Measurements from ENCODE around the gene MTRF1L. TPM values are rescaled to one million over a fixed set of nuclear protein-coding genes. Genes with fewer than 3 reads are reported as not detected.

Gene MTRF1L
- total and polyA plus RNA-seq, 2 of the 13 experiments (the other 11 are each of a cell fraction or from before 2014, with no cell fraction given) = 17.6 to 28.7 TPM

- no peak overlapping the region for H3K27ac ChIP-seq (ENCODE audit: extremely low read length, insufficient read depth, low read length)
- intact Hi-C loops (cut with micrococcal nuclease; ENCODE audit: unreplicated experiment) (loop anchor here (1.0 to 5.0 kb wide), 6 partner anchors 21 to 272 kb away; partner anchors contain the start of gene VIP), in situ Hi-C loops (cut with HindIII; ENCODE audit: extremely low pct_ligation_motif_present, low pct_unique_long_range_greater_than_20kb) (loop anchor here (10.0 to 25.0 kb wide), 2 partner anchors 160 to 488 kb away; no protein-coding TSS in a partner anchor)
- H3K36me3 ChIP-seq (replicated peaks in 1 of 2; ENCODE audit: control insufficient read depth in 1 of 2, insufficient read depth in 2 of 2, low read length in 2 of 2) = no peaks in the 10 kb centered on the region
- H3K4me3 ChIP-seq (replicated peaks in 1 of 3; ENCODE audit: insufficient read depth in 1 of 3, low read depth in 2 of 3, low read length in 3 of 3) = no peak overlapping the region
- POLR2A ChIA-PET = no interaction called here
- CTCF ChIA-PET (ENCODE audit: low intra/inter-chr PET ratio, low total read pairs) = interaction anchor here (1.4 to 2.2 kb wide), 2 partner anchors 70 to 161 kb away, joined by 8 to 13 read pairs; no protein-coding TSS in a partner anchor
- WGBS (ENCODE audit: low lambda C conversion rate) = 4% methylated on average over 1 of the region's 1 CpG
- BruUV-seq (replicated peaks) = no TSS peak
- H3K79me2 ChIP-seq (ENCODE audit: insufficient read depth, low read length) = no peaks in the 10 kb centered on the region
- ATAC-seq = no peak
- peaks cover 0 to 7% of the 10 kb centered on the region in 2 experiments; a peak in 1 of 5 replicates for H3K27me3 ChIP-seq (ENCODE audit: control insufficient read depth in 1 of 2, insufficient read depth in 2 of 2, low read length in 2 of 2)
- no peak for DNase-seq (ENCODE audit: low spot score)
- TF ChIP-seq ZNF678 (CRISPR knock-in tag; IDR thresholded peaks at IDR 0.05) (no peak), RFX1 (IDR thresholded peaks at IDR 0.05) (no peak), RBM39 (IDR thresholded peaks at IDR 0.05; ENCODE audit: low read depth, low read length, poor library complexity, severe bottlenecking) (no peak), TFE3 (CRISPR knock-in tag; IDR thresholded peaks at IDR 0.05) (no peak)
- H3K4me2 ChIP-seq (ENCODE audit: low read depth, low read length) = no peak overlapping the region
- no peak overlapping the region for H3K9ac ChIP-seq (ENCODE audit: insufficient read depth, low read depth, low read length)
- no peaks in the 10 kb centered on the region for H4K20me1 ChIP-seq (ENCODE audit: insufficient read depth, low read length)
- H3K9me3 ChIP-seq (ENCODE audit: low read length) = no peaks in the 10 kb centered on the region
- no peak for FAIRE-seq
- H2AFZ ChIP-seq (ENCODE audit: low read length) = no peak overlapping the region
- peaks cover 12% of the 10 kb centered on the region for H3K4me1 ChIP-seq (ENCODE audit: insufficient read depth, low read length)
Observed at GRCh38 chr6:153024709-153025017, 22.2 kb upstream of the MTRF1L start.

DNA sequence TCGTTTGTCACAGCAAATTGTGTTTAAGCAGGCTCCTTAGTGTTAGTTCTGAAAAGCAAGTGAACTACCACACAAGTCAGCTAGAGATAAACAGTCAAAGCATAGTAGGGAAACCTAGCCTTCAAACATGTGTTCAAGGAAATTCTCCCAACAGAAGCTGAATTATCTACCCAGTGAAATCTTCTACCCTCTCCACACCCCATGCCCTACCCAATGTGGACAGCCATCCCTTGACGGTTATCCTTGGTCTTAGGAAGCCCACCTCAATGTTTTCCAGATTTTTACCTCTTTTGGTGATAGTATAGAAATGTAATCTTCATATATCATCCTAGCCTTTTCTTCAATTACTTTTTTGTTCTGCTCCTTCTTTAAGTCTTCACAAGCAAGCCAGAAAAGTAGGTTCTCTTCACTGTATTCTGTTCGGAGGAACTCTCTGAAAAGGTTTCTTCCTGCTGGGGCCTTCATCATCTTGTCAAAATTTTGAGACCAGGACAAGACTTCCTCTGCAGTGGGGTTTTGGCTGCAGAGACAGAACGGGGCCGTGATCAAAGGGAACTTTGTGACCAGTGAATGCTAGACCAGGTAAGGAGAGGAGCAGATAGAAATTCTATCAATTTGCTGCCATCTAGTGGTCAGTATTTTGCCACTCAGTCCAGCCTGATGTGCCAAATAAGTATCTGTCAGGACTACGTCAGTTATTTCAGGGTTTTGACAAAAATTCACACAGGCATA, 21.6 kb upstream of the MTRF1L start:
- no peak overlapping the region for H3K4me3 ChIP-seq (replicated peaks in 1 of 3; ENCODE audit: insufficient read depth in 1 of 3, low read depth in 2 of 3, low read length in 3 of 3)
- H3K79me2 ChIP-seq (ENCODE audit: insufficient read depth, low read length) = no peaks in the 10 kb centered on the region
- peaks cover 0 to 7% of the 10 kb centered on the region in 2 experiments; a peak in 1 of 5 replicates for H3K27me3 ChIP-seq (ENCODE audit: control insufficient read depth in 1 of 2, insufficient read depth in 2 of 2, low read length in 2 of 2)
- no peaks in the 10 kb centered on the region for H3K36me3 ChIP-seq (replicated peaks in 1 of 2; ENCODE audit: control insufficient read depth in 1 of 2, insufficient read depth in 2 of 2, low read length in 2 of 2)
- no peak overlapping the region for H3K27ac ChIP-seq (ENCODE audit: extremely low read length, insufficient read depth, low read length)
- in situ Hi-C loops (cut with HindIII; ENCODE audit: extremely low pct_ligation_motif_present, low pct_unique_long_range_greater_than_20kb) = loop anchor here (10.0 kb wide), 1 partner anchor 159 kb away; no protein-coding TSS in a partner anchor
- no peaks in the 10 kb centered on the region for H3K9me3 ChIP-seq (ENCODE audit: low read length)
- FAIRE-seq (peak; percentile 83), DNase-seq (ENCODE audit: low spot score) (peak; percentile 75), ATAC-seq (peak; percentile 99)
- 2% methylated on average over 6 of the region's 6 CpGs for WGBS (ENCODE audit: low lambda C conversion rate)
- no peak overlapping the region for H3K9ac ChIP-seq (ENCODE audit: insufficient read depth, low read depth, low read length)
- intact Hi-C loops (cut with micrococcal nuclease; ENCODE audit: unreplicated experiment) = loop anchor here (1.0 to 5.0 kb wide), 6 partner anchors 21 to 272 kb away; partner anchors contain the start of gene VIP
- peaks cover 8% of the 10 kb centered on the region for H3K4me1 ChIP-seq (ENCODE audit: insufficient read depth, low read length)
- no TSS peak for BruUV-seq (replicated peaks)
- POLR2A ChIA-PET = no interaction called here
- H3K4me2 ChIP-seq (ENCODE audit: low read depth, low read length) = no peak overlapping the region
- H2AFZ ChIP-seq (ENCODE audit: low read length) = peak overlapping the region; percentile 50
- no peaks in the 10 kb centered on the region for H4K20me1 ChIP-seq (ENCODE audit: insufficient read depth, low read length)
- CTCF ChIA-PET (ENCODE audit: low intra/inter-chr PET ratio, low total read pairs) = interaction anchor here (1.4 to 2.2 kb wide), 2 partner anchors 70 to 160 kb away, joined by 8 to 13 read pairs; no protein-coding TSS in a partner anchor
- TF ChIP-seq YEATS2 (CRISPR knock-in tag; IDR thresholded peaks at IDR 0.05; ENCODE audit: borderline replicate concordance) (no peak), ZSCAN12 (CRISPR knock-in tag; IDR thresholded peaks at IDR 0.05) (no peak), SKI (IDR thresholded peaks at IDR 0.05; ENCODE audit: partially characterized antibody) (no peak), ZZZ3 (CRISPR knock-in tag; IDR thresholded peaks at IDR 0.05; ENCODE audit: borderline replicate concordance) (no peak), XRCC5 (optimal IDR thresholded peaks at IDR 0.05; ENCODE audit: low read length) (peak; percentile 22), MIXL1 (CRISPR knock-in tag; IDR thresholded peaks at IDR 0.05) (0 out of 2 replicates have a peak, but pooled peaks have one; percentile 39), CREB1 (IDR thresholded peaks at IDR 0.05) (0 out of 2 replicates have a peak, but pooled peaks have one; percentile 28), CREB1 (CRISPR knock-in tag; IDR thresholded peaks at IDR 0.05) (no peak), ZNF432 (CRISPR knock-in tag; IDR thresholded peaks at IDR 0.05; ENCODE audit: borderline replicate concordance) (no peak)
- TF ChIP-seq, protein P1, sequence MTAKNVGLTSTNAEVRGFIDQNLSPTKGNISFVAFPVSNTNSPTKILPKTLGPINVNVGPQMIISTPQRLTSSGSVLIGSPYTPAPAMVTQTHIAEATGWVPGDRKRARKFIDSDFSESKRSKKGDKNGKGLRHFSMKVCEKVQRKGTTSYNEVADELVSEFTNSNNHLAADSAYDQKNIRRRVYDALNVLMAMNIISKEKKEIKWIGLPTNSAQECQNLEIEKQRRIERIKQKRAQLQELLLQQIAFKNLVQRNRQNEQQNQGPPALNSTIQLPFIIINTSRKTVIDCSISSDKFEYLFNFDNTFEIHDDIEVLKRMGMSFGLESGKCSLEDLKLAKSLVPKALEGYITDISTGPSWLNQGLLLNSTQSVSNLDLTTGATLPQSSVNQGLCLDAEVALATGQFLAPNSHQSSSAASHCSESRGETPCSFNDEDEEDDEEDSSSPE (CRISPR knock-in tag; IDR thresholded peaks at IDR 0.05) = 0 out of 2 replicates have a peak, but pooled peaks have one; percentile 32

Data from HepG2 (cell line).